Left renal cortex interstitium (tissue), 4 donors: ENCODE measurements around the gene FOXC1. TPM values are rescaled to one million over a fixed set of nuclear protein-coding genes. Genes with fewer than 3 reads are reported as not detected.

Source experiments
- DNase-seq, 4 donors: peaks; one replicate each; pipeline ENCODE4 v3.0.0-alpha.2; 2013; ENCODE audit warnings: low read depth in 4 of 4, low spot score in 2 of 4, missing footprints in 1 of 4
- polyA plus RNA-seq, 4 donors: library from polyadenylated mRNA; unstranded; fragments of 120-200 nt; gene quantifications; one replicate each; pipeline ENCODE4 v1.2.1, GENCODE V29; 2013; ENCODE audit not compliant: insufficient read length in 4 of 4

The FOXC1 gene
- polyA plus RNA-seq, 4 donors = 79.4 to 94.2 (median 84.5) TPM

DNA sequence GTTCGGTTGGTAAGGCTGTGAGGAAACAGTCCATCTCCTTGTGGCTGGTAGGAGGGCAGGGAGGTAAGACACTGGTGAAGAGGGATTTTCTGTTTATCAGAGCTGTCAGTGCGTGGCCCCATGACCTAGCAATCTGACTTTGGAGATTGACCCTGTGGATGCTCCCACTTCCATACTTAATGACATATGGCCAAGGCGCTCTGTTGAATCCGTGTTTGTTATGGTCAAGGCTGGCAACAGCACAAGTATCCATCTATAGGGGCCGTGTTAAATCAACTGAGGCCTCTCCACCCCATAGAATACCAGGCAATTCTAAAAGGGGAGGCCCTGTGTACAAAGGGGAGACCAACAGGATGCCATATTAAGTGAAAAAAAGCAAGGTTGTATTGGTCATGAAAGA lies 25.6 kb upstream of the FOXC1 start:
- no peak for DNase-seq

DNA sequence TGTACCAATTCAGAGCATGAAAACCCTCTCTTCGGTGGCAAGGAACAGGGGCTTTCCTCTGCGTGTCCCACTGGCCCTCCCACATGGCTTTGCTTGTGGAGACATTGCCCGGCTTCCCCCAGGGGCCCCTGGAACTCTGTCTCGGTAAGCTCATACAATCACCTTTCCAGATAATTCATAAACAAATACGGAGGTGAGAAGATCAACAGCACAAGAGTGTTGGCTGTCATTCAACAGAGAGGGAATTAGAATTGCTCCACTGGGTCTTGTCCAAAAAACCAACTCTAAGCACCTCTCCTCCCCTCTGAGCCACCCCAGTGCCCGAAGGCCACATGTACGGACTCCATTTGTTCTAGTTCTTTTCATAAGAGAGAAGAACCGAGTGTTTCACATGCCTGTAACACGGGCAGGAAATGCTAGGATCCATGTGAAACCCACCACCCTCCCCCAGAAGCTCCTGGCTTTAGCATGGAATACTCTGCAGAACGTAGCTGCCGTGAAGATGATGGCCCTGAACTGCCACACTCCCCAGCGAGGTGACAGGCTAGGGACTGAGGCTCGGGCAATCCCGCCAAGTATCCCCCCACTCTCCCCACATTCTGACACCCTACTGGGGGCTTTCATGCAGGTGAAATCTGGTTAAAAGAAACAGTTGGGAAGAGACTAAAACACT lies 24.6 kb upstream of the FOXC1 start:
- DNase-seq = no peak

DNA sequence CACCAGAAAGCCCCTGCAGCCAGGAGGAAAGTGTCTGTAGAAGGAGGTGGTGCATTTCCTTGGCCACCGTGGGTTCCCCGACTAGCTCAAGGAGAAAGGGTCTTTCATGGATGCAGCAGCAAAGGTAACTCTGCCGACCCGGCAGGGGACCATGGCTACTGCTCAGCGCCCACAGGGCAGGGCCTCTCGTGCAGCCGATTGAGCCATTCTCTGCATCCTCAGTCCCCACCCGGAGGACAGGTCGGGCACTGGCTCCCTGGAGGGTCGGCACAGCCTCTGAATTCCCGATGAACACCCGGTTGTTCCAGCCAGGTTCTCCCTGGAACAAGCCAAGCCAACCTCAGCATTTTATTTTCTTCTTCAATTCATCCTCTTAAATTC lies 24.1 kb upstream of the FOXC1 start:
- no peak for DNase-seq

DNA sequence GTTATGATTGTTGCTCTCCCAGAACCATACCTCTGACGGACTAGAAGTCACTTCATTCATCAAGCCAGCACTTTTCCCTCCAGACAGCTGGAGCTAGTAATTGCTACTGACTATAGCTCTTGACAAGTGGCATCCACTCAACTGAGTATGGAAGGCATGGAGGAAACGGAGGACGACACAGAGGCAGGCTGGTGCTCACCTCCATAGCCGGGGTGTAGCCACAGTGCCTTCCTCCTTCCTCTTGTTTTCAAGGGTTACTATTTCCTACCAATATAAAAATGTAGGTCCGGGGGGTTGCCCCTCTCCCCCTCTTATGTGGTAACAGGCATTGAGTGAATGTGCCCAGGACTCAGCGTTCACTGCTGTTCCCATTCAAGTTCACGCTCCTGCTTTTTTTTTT lies 23.5 kb upstream of the FOXC1 start:
- DNase-seq = no peak

DNA sequence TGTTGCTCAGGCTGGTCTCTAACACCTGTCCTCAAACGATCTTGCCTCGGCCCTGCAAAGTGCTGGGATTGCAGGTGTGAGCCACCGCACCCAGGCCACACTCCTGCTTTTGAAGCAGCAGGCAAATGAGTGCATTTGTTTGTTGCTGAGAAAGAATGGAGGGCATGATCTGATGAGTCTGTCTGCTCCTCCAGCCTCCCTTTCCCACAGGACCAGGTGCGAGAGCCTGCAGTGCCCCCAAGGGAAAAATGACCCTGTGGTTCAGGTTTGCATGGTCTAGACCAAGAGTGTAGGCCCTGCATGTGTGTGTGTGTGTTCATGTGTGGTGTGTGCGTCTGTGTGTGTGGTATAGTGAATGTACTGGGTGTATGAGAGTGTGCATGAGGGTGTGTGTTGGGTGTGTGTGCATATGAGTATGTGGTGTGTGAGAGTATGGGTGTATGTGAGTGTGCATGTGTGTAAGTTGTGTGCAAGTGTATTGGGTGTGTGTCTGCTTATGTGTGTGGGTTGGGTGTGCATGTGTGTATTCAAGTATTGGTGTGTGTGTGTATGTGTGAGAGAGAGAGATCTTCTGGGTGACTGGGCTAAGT lies 22.8 kb upstream of the FOXC1 start:
- DNase-seq = no peak

DNA sequence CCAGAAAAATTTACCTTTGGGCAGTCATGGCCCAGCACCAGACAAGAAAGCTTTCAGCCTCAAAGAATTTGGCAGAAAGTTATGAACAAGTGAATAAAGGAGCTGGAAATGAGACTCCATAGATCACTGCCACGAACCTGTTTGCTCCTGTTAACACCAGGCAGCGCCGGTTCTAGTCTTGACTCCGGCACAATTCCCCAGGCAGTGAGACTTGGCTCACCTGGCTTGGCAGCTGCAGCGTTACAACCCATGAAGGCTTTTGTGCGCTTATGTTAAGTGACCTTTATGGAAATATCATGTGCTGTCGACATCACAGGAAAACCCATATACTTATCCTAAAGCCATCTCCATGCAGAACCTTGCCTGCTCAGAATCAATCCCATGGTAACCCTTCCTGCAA lies 22.2 kb upstream of the FOXC1 start:
- no peak for DNase-seq

DNA sequence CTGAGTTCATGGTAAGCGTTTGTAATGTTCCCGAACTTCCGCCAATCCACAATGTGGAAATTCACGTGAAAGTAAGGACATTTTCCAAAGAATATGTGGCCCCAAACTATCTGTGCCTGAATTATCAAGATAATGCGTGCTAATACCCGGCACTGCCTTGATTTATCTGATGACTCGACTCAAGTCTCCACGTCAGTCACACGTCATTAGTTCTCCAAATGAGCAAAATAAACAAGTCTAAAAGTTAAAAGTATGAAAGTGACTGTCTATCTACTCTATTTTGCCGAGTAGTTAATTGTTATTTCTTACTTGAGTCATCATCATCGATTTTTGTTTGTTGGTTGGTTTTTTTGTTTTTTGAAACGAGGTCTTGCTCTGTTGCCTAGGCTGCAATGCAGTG lies 21.7 kb upstream of the FOXC1 start:
- DNase-seq = no peak

DNA sequence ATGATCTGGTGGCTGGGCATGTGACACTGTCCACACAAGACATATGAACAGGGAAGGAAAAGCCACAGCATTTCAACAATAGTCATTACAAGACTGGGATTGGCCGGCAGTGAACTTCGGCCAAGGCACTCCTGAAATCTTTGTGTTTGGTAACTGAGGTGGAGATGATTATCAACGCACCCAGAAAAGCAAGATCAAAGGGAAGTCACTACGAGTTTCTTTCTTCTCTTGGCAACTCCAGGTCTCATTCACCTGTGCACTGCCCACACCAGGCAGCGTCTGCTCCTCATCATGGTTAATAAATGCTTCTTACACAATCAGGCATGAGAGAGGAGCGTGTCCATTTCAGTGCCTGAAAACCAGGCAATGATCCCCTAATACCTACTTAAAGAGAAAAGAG lies 20.5 kb upstream of the FOXC1 start:
- DNase-seq = no peak

DNA sequence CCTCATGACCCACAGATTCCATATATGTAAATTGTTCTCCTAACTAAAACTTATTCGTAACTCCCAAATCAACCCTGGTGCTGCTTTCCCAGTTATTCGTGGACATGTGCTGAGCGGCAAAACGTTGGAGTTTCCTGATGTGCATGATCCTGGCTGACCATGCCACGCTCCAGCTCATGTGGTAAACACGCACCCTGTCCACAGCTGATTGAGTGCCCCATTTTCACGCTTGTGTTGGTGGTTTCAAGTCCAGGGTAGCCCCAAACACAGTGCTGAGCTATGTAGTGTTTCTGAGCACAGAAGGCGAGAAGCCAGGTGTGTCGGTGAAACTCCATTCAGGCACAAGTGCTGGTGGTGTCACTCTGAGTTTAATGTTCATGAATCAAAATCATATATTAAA lies 19.1 kb upstream of the FOXC1 start:
- no peak for DNase-seq

DNA sequence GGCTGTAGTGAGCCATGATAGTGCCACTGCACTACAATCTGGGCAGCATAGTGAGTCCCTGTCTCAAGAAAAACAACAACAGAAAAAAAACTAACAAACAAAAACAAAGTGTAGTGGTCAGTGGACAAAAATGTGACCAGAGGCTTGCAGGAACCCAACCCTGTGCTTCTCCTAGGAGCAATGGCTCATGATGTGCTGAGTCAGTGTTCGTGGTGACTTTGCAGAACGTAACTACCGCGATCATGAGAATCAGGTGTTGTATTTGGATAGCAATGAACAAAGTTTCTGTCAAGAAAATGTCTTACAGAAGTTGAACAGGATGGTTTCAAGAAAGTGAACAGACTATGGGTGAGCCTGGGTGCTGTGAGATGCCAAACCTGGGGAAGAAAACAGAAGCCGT lies 18.5 kb upstream of the FOXC1 start:
- DNase-seq = no peak

DNA sequence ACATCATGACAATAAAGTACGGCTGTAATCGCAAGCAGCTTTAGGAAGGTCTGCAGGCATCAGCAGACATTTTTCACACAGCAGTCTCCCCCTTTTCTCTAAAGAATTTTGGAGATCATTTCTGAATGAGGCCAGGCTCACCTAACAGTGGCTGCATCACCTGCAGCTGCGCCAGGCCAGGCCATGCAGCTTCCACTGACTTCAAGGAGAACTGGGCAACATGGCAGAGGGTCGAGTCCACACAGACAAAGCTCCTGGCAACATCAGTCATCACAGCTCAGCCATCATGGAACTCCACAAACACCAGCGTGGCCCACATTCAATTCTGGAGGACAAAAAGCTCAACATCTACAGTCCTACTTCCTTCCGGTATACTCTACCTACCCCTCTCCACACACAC lies 17.8 kb upstream of the FOXC1 start:
- no peak for DNase-seq

DNA sequence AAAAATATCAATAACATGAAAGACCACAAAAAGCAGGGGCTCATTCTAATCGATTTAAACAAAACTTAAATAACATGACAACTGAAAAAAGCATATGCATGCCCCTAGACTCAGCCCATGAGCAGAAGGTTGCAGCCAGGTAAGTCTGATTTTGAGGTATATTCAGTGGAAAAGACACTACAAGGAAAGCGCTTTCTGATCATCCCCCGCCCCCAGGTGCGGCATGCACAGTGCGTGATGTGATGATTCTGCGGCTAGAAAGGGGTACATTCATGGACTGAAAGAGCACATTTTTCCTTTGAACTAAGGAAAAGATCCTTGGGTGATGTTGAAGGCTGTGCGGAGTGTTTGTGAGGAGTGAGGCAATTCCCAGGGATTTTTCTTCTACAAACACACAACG lies 16.9 kb upstream of the FOXC1 start:
- no peak for DNase-seq

DNA sequence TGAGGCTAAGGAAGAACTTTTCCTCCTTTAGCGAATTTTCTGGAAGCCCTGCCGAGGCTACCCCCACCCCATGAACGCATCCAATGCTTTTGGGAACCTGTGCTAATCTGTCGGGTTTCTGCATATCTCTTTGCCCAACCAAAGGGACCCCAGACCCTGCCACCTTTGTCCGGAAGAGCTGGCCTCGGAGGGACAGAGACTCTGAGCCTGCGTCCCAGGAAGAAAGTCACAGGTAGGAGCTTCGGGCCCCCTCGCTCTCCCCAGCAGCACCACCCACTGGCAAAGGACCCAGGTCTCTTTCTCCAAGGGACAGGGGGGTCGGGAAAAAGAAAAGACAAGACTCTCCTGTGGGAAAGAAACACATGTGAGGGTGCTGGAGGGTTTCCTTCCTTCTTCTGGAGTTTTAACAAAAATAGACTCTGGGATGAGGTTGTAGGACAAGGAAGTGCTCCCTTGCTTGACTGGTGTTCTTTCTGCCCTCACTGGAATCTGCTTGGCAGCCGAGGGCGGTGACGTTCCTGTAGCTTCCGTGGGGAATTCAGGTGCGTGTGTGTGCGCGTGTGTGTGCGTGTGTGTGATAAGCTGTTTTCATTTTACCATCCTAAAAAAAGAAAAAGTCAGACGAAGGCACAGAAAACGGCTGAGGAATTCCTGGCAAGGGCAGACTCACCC lies 16.3 kb upstream of the FOXC1 start:
- no peak for DNase-seq

DNA sequence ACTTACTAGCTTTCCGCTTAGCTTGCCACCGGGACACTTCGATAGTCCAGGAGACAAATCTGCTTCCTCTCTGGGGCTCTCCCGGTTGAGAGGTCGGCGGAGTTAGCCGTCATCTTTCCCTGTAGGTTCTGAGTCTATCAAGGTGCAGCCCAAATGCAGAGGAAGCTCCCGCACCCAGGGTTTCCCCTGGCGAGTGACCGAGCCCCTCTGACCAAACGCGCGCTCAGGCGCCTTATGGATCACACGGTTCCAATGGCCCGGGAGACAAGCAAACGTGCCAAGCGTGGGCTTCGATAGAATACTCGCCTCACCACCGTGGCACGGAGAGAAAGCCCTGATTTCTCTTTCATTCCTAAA lies 15.8 kb upstream of the FOXC1 start:
- DNase-seq = no peak

DNA sequence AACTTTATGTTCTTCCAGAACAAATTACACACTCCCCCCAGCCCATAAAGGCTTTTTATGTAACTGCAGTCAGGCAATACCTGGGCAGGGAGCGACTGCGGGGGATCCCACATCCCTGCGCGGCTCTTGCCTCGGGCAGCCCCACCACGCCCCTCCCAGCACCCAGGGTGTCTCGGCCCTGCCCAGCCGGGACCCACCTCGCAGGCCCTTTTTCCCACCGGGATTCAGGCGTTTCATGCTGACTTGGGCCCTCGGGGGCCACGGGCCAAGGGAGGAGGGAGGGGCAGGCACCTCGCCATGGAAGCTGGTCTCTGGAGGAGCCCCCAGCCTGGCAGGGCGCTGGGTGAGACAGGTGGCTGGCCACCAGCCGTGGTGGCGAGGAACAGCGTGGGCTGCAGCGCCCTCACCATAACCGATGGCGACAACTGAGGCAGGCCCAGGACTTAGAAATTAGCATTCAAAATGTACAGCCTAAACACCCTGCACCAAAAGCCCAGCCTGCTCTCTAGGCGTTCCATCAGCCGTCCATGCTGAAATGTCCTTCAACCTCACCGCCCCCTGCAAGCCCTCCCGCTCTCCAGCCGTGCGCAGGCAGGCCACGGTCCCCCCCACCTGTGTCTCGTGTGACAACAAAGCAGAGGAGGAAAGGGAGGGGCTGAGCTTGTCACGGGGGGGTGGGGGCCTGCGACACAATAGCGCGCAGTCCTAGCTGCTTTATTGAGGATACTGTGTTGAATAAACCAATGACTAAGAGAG lies 15.1 kb upstream of the FOXC1 start:
- no peak for DNase-seq

DNA sequence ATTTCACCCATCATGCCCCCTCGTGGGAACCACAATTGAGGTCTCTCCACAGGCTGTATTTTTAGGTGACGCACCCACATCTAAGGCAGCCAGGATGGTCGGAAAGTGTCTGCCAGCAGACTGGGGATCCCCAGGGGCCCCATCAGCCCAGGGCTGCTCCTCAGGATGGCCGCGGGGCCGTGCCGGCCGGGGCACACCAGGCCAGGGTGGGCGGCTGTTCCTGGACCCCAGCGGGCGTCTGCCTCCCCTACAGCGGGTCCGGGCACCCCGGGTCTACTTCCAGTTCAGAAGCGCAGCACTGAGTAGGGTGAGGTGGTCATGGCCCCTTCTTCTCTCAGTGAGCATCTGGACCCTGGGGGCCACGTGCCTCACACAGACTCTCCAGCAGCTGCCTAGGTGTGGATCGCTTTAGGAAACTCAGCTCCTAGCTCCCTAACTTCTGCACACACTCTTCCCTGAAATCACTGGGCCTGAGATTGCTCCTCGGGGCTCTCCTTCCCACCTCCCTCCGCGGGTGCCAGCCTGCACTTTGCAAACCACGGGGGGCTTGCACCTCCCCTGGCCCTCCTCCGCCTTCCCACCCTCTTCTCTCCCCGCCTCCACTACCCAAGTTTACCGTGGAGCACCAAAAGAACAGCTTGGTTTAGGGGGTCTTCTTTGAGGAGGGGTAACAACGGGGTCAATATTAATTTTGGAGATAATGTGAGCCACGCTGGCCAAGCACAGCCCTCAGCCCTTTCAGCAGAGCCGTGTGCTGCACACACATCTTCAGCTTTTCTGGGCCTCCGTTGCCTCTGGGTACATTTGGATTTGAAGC lies 14.2 kb upstream of the FOXC1 start:
- no peak for DNase-seq

DNA sequence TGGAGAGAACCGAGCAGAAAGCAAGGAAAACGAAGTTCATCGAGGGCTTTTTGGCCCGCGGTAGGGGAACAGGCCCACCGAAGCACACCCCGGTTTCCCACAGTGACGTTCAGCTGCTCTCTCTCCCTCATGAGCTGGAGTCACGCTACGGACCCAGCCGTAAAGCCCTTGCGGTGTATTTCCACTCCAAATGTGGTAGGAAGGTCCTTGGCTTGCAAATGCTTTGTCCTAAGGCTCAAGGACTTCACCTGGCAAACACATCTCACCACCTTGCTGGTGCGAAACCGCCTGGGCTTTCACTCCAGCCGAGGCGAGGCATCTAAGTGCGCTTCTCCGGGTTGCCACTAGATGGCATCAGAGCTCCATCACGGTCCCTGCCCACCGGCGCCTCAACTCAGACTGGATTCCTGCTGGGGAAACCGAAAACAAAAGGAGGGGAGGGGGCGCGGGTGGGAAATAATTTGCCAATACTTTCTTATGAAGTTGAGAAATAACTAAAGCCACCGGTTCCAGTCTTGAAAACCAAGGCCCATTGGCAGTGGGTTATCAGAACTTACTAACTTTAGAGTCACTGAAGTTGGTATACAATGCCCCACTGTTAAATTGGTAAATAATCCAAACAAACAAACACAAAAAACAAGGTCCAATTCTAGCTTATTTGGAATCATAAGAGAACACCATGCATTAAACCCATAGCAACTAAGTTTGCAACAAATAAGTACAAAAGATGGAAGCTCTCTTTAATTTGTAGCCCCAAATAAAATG lies 13.4 kb upstream of the FOXC1 start:
- no peak for DNase-seq

DNA sequence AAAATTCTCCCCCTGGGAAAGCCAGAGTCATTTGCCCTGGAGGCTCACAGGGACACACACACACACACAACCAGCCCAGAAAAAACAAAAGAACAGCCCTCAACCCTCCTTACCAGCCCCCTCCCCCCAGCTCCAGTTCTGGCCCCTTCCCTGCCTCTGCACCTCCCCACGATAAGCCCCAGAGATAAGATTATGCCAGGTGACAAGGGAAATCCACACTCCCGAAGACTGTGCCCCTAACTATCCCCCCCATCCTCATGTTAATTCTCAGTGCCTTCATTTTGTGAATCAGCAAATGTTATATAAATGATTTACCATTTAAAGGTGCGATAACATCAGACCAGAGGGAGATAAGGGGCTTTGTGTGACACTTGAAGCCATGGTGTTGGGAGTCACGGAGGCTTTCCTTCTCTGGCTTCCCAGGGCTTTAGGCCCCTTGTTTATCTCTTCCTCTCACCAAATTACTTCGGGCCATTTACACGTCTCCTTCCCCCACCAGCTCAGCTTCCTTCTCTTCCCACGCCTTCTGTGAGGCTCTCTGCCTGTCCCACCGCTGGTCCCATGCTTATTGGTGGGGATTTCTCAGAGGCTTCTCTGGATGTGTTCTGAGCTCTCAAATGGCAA lies 12.5 kb upstream of the FOXC1 start:
- DNase-seq = no peak

DNA sequence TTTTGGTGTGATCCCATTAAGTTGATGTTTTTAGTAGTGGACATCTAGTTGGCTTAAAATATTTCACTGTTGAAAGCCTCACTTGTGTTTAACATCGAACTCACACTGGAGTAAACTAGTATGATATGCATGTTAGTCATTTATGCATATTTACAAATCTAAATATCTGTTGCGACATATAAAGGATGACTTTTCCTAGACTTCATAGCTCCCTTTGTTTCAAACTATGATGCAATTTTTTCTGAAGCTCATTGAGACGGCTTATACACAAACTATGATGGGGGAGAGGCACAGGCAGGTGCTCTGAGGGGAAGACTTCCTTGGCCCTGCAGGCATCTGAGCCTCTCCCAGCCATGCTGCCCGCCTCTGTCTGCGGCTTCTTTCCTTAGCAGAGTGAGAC lies 11.8 kb upstream of the FOXC1 start:
- no peak for DNase-seq

DNA sequence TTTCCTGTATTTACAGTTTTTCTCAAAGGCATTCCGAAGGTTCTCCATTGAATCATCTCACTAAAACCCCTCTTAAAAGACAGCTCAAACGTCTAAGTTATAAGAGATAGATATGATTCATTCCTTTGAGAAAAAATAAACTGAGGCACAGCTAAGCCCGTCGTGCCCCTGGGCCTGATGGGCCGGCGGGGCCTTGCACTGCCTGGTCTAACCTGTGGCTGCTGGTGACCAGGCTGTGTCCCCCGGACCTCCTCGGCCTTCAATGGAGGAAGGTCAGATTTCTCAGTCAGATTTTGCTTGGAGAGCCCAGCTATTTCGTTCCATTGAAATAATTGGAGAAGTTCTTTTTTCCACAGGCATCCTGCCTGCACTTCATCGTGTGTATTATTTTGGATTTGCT lies 11.3 kb upstream of the FOXC1 start:
- DNase-seq = no peak
